Lower lobe of right lung (tissue), 2 donors: ENCODE results near the gene RAB11FIP5. TPM values are rescaled to one million over a fixed set of nuclear protein-coding genes. Genes with fewer than 3 reads are reported as not detected.
"Not testable (repeated sequence)": the region's sequence is repeated elsewhere in the genome, so short reads cannot be mapped to it uniquely, and the experiment has no call there.

ENCODE experiments used
- ATAC-seq, 2 donors: fragments of 200-7000 bp; cut with Tn5 transposase; one replicate each; pipeline ENCODE4 v1.9.1; 2020 to 2022; ENCODE audit warnings: mild to moderate bottlenecking in 2 of 2, moderate library complexity in 2 of 2
- DNase-seq: peaks from one replicate; pipeline ENCODE4 v3.0.0-alpha.2; 2020
- H3K27ac ChIP-seq: fragments of 200-600 bp; one replicate; pipeline ENCODE4 v1.8.0; 2022
- H3K27me3 ChIP-seq: fragments of 200-600 bp; one replicate; pipeline ENCODE4 v1.8.0; 2022; ENCODE audit warnings: low read depth
- H3K36me3 ChIP-seq: fragments of 200-600 bp; one replicate; pipeline ENCODE4 v1.8.0; 2022; ENCODE audit warnings: mild to moderate bottlenecking
- H3K4me1 ChIP-seq: fragments of 200-600 bp; one replicate; pipeline ENCODE4 v1.8.0; 2022
- H3K4me3 ChIP-seq: fragments of 200-600 bp; one replicate; pipeline ENCODE4 v1.8.0; 2022; ENCODE audit warnings: mild to moderate bottlenecking
- H3K9me3 ChIP-seq: fragments of 200-600 bp; one replicate; pipeline ENCODE4 v1.8.0; 2022
- CTCF ChIP-seq: fragments of 200-600 bp; IDR thresholded peaks from one replicate; pipeline ENCODE4 v1.8.0; 2022; ENCODE audit warnings: antibody characterized with exemption, mild to moderate bottlenecking
- intact Hi-C: fragments of 100-400 bp; cut with DNase I; formaldehyde crosslinking; loops from one replicate; pipeline ENCODE4 v1.11.0; 2022
- total RNA-seq: library from RNA; stranded (reverse); fragmentation: NEBNext Ultra II Directional; extraction: Animal tissue kit (Norgen Biotek cat#: 25700); gene quantifications from one replicate; pipeline ENCODE4 v1.2.1, GENCODE V29; 2021
- donor health status: DM: no; HTN: yes; CAD: no; lungs with severe emphysema.

Gene RAB11FIP5
- total RNA-seq, 1 donor from 2014 or later = 20.6 TPM

- no peak overlapping the region for H3K27ac ChIP-seq
- H3K9me3 ChIP-seq = no peaks in the 10 kb centered on the region
- H3K4me3 ChIP-seq = no peak overlapping the region
- no peaks in the 10 kb centered on the region for H3K27me3 ChIP-seq
- DNase-seq = no peak
- intact Hi-C loops = no loop called here
- H3K4me1 ChIP-seq = peaks cover 29% of the 10 kb centered on the region
- TF ChIP-seq CTCF = no peak
- ATAC-seq = no peak
- H3K36me3 ChIP-seq = no peaks in the 10 kb centered on the region
These were observed 44.6 kb downstream of the RAB11FIP5 start for GRCh38 chr2:73068147-73068546.

DNA sequence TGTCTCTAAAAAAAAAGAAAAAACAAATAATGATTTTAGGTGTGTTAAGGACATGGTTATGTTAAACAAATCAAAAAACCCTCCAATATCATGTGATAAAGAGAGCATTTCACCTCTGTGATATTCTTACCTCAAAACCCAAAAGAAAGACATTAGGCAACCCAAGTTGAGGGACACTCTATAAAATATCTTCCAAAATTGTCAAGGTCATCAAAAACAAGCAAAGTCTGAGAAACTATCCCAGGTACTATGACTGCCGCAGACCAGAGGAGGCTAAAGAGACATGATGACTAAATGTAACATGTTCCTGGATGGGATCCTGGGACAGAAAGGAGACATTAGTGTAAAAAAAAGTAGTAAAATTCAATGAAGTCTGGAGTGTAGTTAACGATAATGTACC, 45.7 kb downstream of the RAB11FIP5 start:
- no peak for ATAC-seq
- no peaks in the 10 kb centered on the region for H3K36me3 ChIP-seq
- intact Hi-C loops = no loop called here
- H3K9me3 ChIP-seq = no peaks in the 10 kb centered on the region
- no peak for TF ChIP-seq CTCF
- H3K27ac ChIP-seq = no peak overlapping the region
- peaks cover 23% of the 10 kb centered on the region for H3K4me1 ChIP-seq
- no peaks in the 10 kb centered on the region for H3K27me3 ChIP-seq
- no peak for DNase-seq
- H3K4me3 ChIP-seq = no peak overlapping the region

DNA sequence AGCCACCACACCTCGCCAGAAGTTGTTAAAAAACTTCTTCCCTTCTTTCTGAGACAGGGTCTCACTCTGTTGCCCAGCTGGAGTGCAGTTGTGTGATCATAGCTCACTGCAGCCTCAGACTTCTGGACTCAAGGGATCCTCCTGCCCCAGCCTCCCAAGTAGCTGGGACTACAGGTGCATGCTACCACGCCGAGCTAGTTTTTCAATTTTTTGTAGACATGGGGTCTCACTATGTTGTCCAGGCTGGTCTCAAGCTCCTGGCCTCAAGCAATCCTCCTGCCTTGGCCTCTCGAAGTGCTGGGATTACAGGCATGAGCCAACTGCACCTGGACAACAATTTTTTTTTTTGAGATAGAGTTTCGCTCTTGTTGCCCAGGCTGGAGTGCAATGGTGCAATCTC, 47.7 kb downstream of the RAB11FIP5 start:
- intact Hi-C loops, H3K27me3 ChIP-seq, H3K27ac ChIP-seq, H3K36me3 ChIP-seq, ATAC-seq, DNase-seq, H3K4me3 ChIP-seq, H3K9me3 ChIP-seq: not testable (repeated sequence)
- peaks cover 17% of the 10 kb centered on the region for H3K4me1 ChIP-seq

DNA sequence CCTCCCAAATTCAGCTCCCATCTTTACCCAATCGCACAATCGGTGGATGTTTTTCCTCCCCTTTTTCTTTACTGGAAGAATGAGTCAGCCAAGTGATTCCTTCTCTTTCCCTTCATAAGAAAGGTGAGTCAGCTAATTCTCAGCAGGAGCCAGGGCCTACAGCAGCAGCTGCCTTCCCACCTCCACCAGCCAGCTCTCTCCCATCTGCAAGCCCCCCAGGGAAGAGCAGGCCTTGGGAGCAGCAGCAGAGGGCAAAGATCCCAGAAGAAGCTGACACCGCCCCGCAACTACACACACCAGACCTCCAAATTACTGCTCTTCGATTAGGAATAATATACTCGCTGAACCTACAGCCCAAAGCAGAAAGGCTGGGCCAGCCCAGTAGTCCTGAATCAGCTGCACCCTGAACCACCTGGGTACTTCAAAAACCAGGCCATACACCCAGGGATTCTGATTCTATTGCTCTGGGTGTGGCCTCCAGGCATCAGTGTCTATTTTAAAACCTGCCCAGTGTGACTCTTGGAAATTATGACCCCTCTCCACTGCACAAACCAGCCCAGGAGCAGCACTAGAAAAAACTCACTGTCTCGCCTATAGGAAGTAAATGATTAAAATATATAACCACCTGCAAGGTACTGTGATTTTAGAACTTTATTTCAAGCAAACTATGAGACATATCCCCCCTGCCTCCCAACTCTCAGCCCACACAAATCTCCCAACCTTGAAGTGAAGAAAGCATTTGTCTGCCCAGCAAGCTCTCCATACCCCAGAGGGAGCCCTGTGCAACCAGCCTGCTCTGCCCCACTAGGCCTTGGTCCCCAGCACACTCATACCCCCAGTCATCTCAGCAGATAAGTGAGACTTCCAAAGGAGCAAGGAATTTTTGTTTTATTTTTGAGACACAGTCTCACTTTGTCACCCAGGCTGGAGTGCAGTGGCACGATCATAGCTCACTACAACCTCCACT, 48.6 kb downstream of the RAB11FIP5 start:
- Histone ChIP-seq H3K27ac (no peak overlapping the region), H3K9me3 (no peaks in the 10 kb centered on the region), H3K27me3 (no peaks in the 10 kb centered on the region), H3K4me3 (no peak overlapping the region), H3K36me3 (no peaks in the 10 kb centered on the region), H3K4me1 (peaks cover 8% of the 10 kb centered on the region)
- ATAC-seq (no peak), DNase-seq (no peak)
- TF ChIP-seq CTCF = no peak
- intact Hi-C loops = no loop called here

GRCh38 chr2:73063472-73063871, 49.3 kb downstream of the RAB11FIP5 start:
- no peak for ATAC-seq
- H3K27ac ChIP-seq = no peak overlapping the region

More at GRCh38 chr2:73063472-73063871, 49.3 kb downstream of the RAB11FIP5 start:
- no peaks in the 10 kb centered on the region for H3K27me3 ChIP-seq
- H3K4me1 ChIP-seq = peaks cover under 1% of the 10 kb centered on the region
- H3K4me3 ChIP-seq = no peak overlapping the region
- no peak for DNase-seq
- H3K36me3 ChIP-seq = no peaks in the 10 kb centered on the region
- TF ChIP-seq CTCF = no peak
- intact Hi-C loops = no loop called here
- no peaks in the 10 kb centered on the region for H3K9me3 ChIP-seq
